Measurements from ENCODE around the gene TNS3. TPM values are rescaled to one million over a fixed set of nuclear protein-coding genes. Genes with fewer than 3 reads are reported as not detected.
A peak's percentile ranks its signal among the peaks of the same experiment; 100 is the strongest.
"Not testable (repeated sequence)": the region's sequence is repeated elsewhere in the genome, so short reads cannot be mapped to it uniquely, and the experiment has no call there.

TNS3 gene
- total RNA-seq, 4 donors from 2014 or later = 6.6 to 16.0 (median 9.6) TPM

DNA sequence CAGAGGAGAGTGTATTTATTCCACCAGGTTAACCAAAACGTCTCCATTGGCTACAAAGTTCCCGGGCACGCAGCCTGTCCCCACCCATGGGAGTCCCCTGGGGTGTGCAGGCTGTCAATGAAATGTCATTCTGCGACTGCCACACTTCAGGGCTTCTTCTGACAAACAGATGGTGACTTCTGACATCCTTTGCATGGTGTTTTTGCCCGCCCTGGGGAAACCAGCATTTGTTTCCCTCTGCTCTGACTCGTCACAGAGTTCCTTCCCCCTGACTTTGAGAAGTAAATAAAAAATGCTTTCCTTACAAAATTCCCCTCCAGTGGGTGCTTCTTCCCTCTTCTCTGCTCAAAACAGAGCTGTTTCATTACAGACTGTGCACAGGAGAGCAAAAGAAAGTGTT is 38.2 kb downstream of the TNS3 start:
- 63 to 74% methylated on average over 6 of the region's 6 CpGs for WGBS, 2 donors
- Histone ChIP-seq H3K9me3 (no peaks in the 10 kb centered on the region), H3K4me3 (no peak overlapping the region), H3K27me3 (peaks cover 0 to 26% (median 0%) of the 10 kb centered on the region in 4 donors), H3K4me1 (peaks cover 0 to 5% (median 0%) of the 10 kb centered on the region in 3 donors), H3K36me3 (no peaks in the 10 kb centered on the region), H3K27ac (peak overlapping the region in 1 of 4 donors; percentile 21)
- no peak for TF ChIP-seq POLR2A (IDR thresholded peaks at IDR 0.05)
- TF ChIP-seq, protein P1, sequence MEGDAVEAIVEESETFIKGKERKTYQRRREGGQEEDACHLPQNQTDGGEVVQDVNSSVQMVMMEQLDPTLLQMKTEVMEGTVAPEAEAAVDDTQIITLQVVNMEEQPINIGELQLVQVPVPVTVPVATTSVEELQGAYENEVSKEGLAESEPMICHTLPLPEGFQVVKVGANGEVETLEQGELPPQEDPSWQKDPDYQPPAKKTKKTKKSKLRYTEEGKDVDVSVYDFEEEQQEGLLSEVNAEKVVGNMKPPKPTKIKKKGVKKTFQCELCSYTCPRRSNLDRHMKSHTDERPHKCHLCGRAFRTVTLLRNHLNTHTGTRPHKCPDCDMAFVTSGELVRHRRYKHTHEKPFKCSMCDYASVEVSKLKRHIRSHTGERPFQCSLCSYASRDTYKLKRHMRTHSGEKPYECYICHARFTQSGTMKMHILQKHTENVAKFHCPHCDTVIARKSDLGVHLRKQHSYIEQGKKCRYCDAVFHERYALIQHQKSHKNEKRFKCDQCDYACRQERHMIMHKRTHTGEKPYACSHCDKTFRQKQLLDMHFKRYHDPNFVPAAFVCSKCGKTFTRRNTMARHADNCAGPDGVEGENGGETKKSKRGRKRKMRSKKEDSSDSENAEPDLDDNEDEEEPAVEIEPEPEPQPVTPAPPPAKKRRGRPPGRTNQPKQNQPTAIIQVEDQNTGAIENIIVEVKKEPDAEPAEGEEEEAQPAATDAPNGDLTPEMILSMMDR (IDR thresholded peaks at IDR 0.05) = no peak
- intact Hi-C loops (cut with DNase I) = no loop called here
- no peak for DNase-seq

DNA sequence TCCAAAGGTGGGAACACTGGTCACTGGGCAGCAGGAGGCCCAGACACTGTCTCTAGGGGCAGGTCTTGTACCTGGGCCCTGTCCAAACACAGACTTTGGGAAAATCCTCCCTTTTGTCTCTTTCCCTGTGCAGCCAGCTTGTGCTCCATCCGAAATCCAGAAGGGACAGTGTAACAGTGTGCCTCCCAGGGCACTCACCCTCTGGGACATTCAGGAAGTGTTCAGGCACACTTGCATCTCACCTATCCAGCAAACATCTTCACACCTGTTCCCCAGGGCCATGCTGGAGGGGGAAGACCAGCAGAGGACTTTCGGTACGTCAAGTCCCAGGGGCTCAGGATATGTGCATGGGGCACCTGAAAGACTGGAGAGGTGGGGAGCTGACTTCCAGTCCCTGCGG is 38.9 kb downstream of the TNS3 start:
- WGBS, 2 donors = 88 to 89% methylated on average over 1 to 3 of the region's 4 CpGs
- Histone ChIP-seq H3K36me3 (no peaks in the 10 kb centered on the region), H3K27me3 (peaks cover 0 to 31% (median 0%) of the 10 kb centered on the region in 4 donors), H3K9me3 (no peaks in the 10 kb centered on the region), H3K4me3 (no peak overlapping the region), H3K4me1 (peaks cover 0 to 5% (median 0%) of the 10 kb centered on the region in 3 donors), H3K27ac (no peak overlapping the region)
- TF ChIP-seq, protein P1 (IDR thresholded peaks at IDR 0.05) = no peak
- no peak for TF ChIP-seq POLR2A (IDR thresholded peaks at IDR 0.05)
- no peak for DNase-seq
- intact Hi-C loops (cut with DNase I) = no loop called here

- H3K4me3 ChIP-seq = no peak overlapping the region
- no peaks in the 10 kb centered on the region for H3K9me3 ChIP-seq
- intact Hi-C loops (cut with DNase I) = no loop called here
- peaks cover 0 to 41% (median 0%) of the 10 kb centered on the region in 4 donors for H3K27me3 ChIP-seq
- no peak for TF ChIP-seq POLR2A (IDR thresholded peaks at IDR 0.05)
- TF ChIP-seq, protein P1 (IDR thresholded peaks at IDR 0.05) = no peak
- H3K4me1 ChIP-seq = peaks cover 5 to 15% (median 8%) of the 10 kb centered on the region in 3 donors
- 88 to 100% methylated on average over 2 to 3 of the region's 3 CpGs for WGBS, 2 donors
- no peak overlapping the region for H3K27ac ChIP-seq
- DNase-seq = no peak
- H3K36me3 ChIP-seq = no peaks in the 10 kb centered on the region
Observed at GRCh38 chr7:47542051-47542450, 39.9 kb downstream of the TNS3 start.

GRCh38 chr7:47541485-47541884 is 40.4 kb downstream of the TNS3 start:
- H3K27ac ChIP-seq; H3K4me3 ChIP-seq; intact Hi-C loops (cut with DNase I); DNase-seq; H3K36me3 ChIP-seq; H3K9me3 ChIP-seq: not testable (repeated sequence)
- 92 to 93% methylated on average over 9 of the region's 9 CpGs for WGBS, 2 donors
- Histone ChIP-seq H3K4me1 (peaks cover 6 to 21% (median 14%) of the 10 kb centered on the region in 3 donors), H3K27me3 (peaks cover 0 to 46% (median 0%) of the 10 kb centered on the region in 4 donors)

DNA sequence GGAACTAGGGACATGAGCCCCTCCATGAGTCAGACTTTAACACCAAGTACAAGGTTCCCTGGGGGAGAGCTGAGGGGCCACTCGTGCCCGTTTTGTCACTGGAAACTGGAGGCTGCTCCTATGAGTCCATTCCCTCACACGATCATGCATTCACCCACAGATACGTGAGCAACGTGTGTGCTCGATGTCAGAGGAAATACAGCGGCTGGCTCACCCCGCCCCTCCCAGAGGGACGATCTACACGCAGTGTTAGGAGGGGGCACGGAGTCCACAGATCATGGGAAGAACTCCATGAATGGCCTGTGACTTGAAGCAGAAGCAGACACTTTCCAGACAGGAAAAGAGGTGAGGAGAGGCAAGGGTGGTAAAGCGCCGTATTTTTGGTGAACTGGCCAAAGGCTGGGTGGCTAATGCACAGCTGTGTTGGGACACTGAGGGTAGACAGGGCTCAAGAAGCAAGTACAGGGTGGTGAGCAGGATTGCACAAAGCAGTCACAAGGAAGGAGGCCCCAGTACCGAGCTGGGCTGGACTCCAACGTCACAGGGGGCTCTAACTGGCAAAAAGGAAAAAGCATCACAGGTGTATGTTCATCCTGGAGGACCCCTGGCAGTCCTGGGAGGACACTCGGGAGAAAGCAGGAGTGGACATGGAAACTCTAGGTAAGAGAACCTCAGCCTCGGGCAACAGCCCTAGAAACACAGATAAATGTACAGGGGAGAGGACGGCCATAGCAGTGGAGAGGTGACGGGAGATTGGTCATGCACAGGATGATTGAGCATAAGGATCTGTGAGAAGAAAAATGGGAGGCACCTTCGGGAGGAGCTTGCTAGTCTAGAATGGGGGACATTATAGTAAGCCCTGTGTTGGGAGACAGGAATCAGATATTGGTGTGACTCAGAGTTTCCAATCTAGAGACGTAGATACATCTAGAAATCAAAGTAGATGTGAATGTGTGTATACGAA is 41.2 kb downstream of the TNS3 start:
- Histone ChIP-seq H3K9me3 (no peaks in the 10 kb centered on the region), H3K36me3 (no peaks in the 10 kb centered on the region), H3K27me3 (peaks cover 0 to 55% (median 0%) of the 10 kb centered on the region in 4 donors), H3K4me3 (no peak overlapping the region), H3K27ac (no peak overlapping the region), H3K4me1 (peaks cover 8 to 29% (median 15%) of the 10 kb centered on the region in 3 donors)
- intact Hi-C loops (cut with DNase I) = no loop called here
- 72 to 87% methylated on average over 14 to 15 of the region's 22 CpGs for WGBS, 2 donors
- no peak for DNase-seq
- no peak for TF ChIP-seq POLR2A (IDR thresholded peaks at IDR 0.05)
- TF ChIP-seq, protein P1 (IDR thresholded peaks at IDR 0.05) = no peak
